HG02981 (cell line): ENCODE data around the gene OPCML.

Source experiments
- ATAC-seq: cut with Tn5 transposase; IDR thresholded peaks from one replicate; pipeline ENCODE4 v1.9.1; 2021; ENCODE audit warnings: mild to moderate bottlenecking, moderate library complexity; ENCODE audit not compliant: unreplicated experiment

OPCML gene

GRCh38 chr11:132717824-132718223 is 814.5 kb downstream of the OPCML start:
- ATAC-seq: no peak

GRCh38 chr11:132716037-132716436 is 816.3 kb downstream of the OPCML start:
- ATAC-seq: no peak

- no peak for ATAC-seq
Measured at GRCh38 chr11:132714859-132715440, 817.4 kb downstream of the OPCML start.

GRCh38 chr11:132712466-132712865 is 819.8 kb downstream of the OPCML start:
- no peak for ATAC-seq

GRCh38 chr11:132704781-132705375 is 827.4 kb downstream of the OPCML start:
- no peak for ATAC-seq

- ATAC-seq: no peak
Measured at GRCh38 chr11:132692891-132693290, 839.4 kb downstream of the OPCML start.

- ATAC-seq: no peak
Measured at GRCh38 chr11:132691848-132692550, 840.3 kb downstream of the OPCML start.

GRCh38 chr11:132686886-132687285 is 845.4 kb downstream of the OPCML start:
- no peak for ATAC-seq

GRCh38 chr11:132685174-132685611 is 847.1 kb downstream of the OPCML start:
- ATAC-seq: no peak

GRCh38 chr11:132683602-132684001 is 848.7 kb downstream of the OPCML start:
- no peak for ATAC-seq

- ATAC-seq: no peak
Measured at GRCh38 chr11:132681971-132682370, 850.3 kb downstream of the OPCML start.

GRCh38 chr11:132680584-132680983 is 851.7 kb downstream of the OPCML start:
- no peak for ATAC-seq

- ATAC-seq: no peak
Measured at GRCh38 chr11:132674151-132674550, 858.1 kb downstream of the OPCML start.

- no peak for ATAC-seq
Measured at GRCh38 chr11:132671851-132672370, 860.4 kb downstream of the OPCML start.

GRCh38 chr11:132670921-132671675 is 861.2 kb downstream of the OPCML start:
- ATAC-seq: no peak

- no peak for ATAC-seq
Measured at GRCh38 chr11:132669949-132670348, 862.4 kb downstream of the OPCML start.

- ATAC-seq: no peak
Measured at GRCh38 chr11:132665205-132665604, 867.1 kb downstream of the OPCML start.

GRCh38 chr11:132658696-132659095 is 873.6 kb downstream of the OPCML start:
- ATAC-seq: no peak

GRCh38 chr11:132658004-132658403 is 874.3 kb downstream of the OPCML start:
- no peak for ATAC-seq

- ATAC-seq: no peak
Measured at GRCh38 chr11:132655187-132655855, 877.0 kb downstream of the OPCML start.

- no peak for ATAC-seq
Measured at GRCh38 chr11:132653237-132653636, 879.1 kb downstream of the OPCML start.
